Measurements from ENCODE around the gene SFMBT2.

DNA sequence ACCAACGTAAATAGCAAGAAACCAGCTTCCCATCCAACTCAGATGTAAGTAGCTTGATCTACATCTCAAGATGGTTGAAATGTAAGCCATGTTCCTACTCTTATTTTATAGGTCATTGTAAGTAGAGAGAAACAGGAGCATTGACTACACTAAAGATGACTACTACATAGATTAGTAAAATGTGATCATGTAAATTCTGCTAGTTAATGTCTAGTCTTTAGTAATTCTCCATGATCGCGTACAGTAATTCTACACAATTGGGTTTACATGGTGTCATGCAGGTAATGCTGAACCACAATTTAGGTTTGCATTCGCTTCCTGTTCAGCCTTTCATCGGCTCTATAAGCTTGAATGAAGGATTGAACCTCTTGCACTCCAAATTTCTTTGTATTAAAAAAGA, 14.9 kb upstream of the SFMBT2 start:
- TF ChIP-seq, protein P1, sequence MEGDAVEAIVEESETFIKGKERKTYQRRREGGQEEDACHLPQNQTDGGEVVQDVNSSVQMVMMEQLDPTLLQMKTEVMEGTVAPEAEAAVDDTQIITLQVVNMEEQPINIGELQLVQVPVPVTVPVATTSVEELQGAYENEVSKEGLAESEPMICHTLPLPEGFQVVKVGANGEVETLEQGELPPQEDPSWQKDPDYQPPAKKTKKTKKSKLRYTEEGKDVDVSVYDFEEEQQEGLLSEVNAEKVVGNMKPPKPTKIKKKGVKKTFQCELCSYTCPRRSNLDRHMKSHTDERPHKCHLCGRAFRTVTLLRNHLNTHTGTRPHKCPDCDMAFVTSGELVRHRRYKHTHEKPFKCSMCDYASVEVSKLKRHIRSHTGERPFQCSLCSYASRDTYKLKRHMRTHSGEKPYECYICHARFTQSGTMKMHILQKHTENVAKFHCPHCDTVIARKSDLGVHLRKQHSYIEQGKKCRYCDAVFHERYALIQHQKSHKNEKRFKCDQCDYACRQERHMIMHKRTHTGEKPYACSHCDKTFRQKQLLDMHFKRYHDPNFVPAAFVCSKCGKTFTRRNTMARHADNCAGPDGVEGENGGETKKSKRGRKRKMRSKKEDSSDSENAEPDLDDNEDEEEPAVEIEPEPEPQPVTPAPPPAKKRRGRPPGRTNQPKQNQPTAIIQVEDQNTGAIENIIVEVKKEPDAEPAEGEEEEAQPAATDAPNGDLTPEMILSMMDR (IDR thresholded peaks at IDR 0.05; ENCODE audit: low read depth, low read length, poor library complexity, severe bottlenecking), result no peak
- no peak for TF ChIP-seq EZH2phosphoT487 (IDR thresholded peaks at IDR 0.05; ENCODE audit: borderline replicate concordance, low read length)
